Stimulated activated CD4-positive, alpha-beta T cell treated with anti-CD3 and anti-CD28 coated beads, Interleukin-2, amount 100 ng/mL, for 24 hours (primary cell): ENCODE results near the gene ZNF503.
"Not testable (repeated sequence)": the region's sequence is repeated elsewhere in the genome, so short reads cannot be mapped to it uniquely, and the experiment has no call there.

Experiments used
- DNase-seq, 2 donors: peaks; one replicate each; pipeline ENCODE4 v3.0.0-alpha.2; 2020

ZNF503 gene

DNA sequence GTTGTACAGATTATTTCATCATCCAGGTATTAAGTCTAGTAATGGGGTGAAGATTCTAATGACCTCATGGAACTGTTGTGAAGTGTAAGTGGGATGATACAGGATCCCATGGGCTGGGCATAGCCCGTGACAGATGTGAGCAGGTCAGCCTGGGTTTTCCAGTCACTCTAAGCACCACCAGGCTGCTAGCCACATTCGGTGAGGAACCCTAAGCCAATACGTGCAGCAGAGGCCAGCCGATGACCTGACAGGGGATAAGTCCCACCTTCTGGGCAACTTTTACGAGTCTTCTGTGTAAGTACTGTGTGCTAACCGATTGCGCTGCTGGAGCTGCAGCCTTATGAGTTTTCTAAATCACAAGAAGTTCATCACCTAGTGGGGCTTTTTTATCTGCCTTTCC, 7.3 kb downstream of the ZNF503 start:
- no peak for DNase-seq

DNA sequence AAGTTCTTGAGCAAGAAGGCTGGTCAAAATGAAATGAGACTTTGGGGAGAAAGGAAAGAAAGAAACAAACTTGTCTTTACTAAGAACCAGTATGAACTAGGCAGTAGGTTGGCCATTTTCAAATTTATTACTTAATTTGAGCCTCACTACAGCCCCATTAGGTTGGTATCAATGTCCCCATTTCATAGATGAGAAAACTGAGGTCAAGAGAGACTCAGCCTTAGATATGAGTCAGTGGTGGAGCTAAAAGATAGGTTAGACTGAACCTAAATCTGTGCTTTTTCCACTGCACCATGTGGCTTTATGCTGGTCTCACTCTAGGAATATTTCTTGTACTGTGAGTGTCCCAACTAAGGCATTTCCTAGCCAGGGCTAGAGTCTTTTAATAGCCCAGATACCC, 8.8 kb downstream of the ZNF503 start:
- DNase-seq, result no peak

GRCh38 chr10:75392271-75392670, 9.3 kb downstream of the ZNF503 start:
- no peak for DNase-seq

DNA sequence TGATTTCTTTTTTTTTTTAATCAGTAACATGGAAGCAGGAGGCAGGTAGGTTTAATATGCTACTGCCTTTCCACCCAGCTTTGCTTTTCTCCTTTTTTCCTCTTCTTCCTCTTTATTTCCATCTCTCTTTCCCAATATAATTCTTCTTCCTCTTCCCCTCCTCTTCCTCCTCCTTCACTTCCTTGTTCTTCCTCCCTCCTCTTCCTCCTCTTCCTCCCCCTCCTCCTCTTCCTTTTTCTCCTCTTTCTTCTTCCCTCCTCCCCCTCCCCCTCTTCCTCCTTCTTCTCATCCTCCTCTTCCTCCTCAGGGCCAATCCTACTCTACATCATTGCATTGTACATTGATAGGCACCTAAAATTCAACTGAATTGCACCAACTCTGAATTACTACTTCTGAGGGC, 11.4 kb downstream of the ZNF503 start:
- no peak for DNase-seq

- DNase-seq, result no peak
Measured at GRCh38 chr10:75388082-75388481, 13.5 kb downstream of the ZNF503 start.

- no peak for DNase-seq
Measured at GRCh38 chr10:75386128-75386527, 15.4 kb downstream of the ZNF503 start.

GRCh38 chr10:75379817-75380216, 21.7 kb downstream of the ZNF503 start:
- DNase-seq, result no peak

- no peak for DNase-seq
Measured at GRCh38 chr10:75379212-75379724, 22.3 kb downstream of the ZNF503 start.

DNA sequence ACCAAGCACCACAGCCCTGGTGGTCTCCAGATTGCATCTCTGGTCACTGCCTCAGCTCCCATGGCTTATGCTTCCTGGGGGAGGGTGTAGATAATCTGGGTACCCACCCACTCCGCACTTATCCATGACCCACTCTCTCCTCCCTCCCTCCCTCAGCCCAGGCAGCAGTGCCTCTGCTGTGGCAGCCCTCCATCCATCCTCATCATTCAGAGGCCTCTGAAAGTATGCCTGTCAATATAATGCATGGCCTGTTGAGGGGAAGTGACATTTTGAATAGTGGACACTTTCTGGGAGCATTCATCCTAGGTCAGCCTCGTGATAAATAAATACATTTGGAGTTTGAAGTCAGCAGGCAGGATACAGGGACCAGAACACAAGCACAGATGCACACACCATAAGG, 23.2 kb downstream of the ZNF503 start:
- no peak for DNase-seq

GRCh38 chr10:75377869-75378268, 23.7 kb downstream of the ZNF503 start:
- no peak for DNase-seq

DNA sequence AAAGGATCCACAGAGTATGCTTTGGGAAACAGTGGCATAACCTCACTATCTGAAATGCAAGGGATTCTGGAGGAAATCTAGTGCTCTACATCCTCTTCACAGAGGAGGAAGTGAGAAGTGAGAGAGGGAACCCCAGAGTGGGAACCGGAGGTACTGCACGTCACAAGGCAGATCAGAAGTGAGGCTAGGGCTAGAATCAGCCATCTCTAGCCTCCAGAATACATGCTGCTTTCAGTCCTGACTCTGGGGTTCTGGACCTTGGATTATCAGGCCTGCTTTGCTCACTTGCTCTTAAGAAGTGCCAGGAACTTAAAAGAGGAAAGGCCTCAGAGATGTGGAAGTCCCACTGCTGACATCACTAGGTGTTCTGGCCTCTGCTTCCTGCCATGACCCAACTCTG, 25.7 kb downstream of the ZNF503 start:
- no peak for DNase-seq

- no peak for DNase-seq
Measured at GRCh38 chr10:75371010-75371409, 30.6 kb downstream of the ZNF503 start.

GRCh38 chr10:75369838-75370237, 31.7 kb downstream of the ZNF503 start:
- DNase-seq, result not testable (repeated sequence)

DNA sequence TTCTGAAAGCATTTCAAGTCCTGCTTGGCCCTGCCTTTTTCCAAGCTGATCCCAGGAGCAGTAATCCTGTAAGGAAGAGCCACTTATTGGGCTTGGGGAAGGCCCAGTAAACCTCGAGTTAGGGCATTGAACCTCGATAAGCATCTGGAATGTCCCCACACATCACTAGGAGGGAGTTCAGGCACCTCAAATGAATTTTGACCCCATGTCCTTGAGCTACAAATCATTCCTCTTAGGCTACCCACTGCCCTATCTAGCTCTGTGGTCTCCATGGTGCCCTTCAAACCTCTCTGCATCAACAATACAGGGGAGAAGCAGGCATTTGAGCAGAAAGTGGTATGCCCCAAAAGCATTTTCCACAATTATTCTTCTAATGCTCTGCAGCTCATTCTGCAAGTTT, 33.7 kb downstream of the ZNF503 start:
- no peak for DNase-seq

GRCh38 chr10:75367021-75367487, 34.5 kb downstream of the ZNF503 start:
- DNase-seq, result no peak

- DNase-seq, result no peak
Measured at GRCh38 chr10:75363431-75363830, 38.1 kb downstream of the ZNF503 start.

DNA sequence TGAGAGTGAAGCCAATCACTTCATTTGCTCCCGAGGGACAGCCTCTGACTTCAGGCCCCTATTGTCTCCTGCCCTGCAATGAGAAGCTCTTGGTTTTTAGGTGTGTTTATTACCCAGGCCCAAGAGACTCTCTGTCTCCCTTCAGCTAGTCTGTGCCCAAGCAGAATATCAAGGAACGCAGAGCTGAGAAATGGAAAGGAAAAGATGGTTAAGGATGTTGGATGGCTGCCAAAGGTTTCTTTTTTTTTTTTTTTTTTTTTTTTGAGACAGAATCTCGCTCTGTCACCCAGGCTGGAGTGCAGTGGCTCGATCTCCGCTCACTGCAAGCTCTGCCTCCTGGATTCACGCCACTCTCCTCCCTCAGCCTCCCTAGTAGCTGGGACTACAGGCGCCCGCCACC, 41.7 kb downstream of the ZNF503 start:
- not testable (repeated sequence) for DNase-seq

GRCh38 chr10:75358835-75359421, 42.6 kb downstream of the ZNF503 start:
- no peak for DNase-seq

GRCh38 chr10:75358132-75358531, 43.4 kb downstream of the ZNF503 start:
- DNase-seq, result no peak

GRCh38 chr10:75357500-75357899, 44.1 kb downstream of the ZNF503 start:
- DNase-seq, result no peak

DNA sequence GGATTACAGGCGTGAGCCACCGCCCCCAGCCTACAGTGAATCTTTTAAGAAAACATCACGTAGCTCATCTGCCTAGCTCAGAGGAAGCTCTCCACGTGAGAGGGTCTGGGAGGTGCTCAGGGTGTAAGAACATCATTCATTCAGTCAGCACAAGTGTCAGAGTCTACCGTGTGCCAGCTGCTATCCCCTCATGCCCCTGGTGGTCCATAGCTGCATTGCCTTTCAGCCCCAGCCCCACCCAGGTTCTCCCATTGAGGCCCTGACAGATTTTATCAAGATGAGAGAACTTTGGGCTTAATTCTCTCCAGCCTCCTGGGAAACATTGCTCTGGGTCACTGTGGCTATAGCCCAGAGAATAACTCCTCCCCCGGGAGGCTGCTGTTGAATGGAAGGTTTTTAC, 45.1 kb downstream of the ZNF503 start:
- DNase-seq, result no peak

DNA sequence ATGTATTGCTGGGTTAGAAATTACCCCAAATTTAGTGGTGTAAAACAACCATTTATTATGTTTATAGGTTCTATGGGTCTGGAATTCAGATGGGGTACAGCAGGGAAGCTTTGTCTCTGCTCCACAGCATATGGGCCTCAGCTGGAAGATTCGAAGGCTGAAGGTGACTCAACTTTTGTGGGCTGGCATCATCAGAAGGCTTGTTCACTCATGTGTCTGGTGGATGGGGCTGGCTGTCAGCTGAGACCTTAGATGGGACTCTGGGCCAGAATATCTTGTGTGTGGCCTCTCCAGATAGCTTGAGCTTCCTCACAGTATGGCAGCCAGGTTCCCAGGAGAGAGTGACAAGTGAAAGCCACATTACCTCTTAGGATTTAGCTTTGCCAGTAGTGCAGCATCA, 45.9 kb downstream of the ZNF503 start:
- DNase-seq, result no peak

DNA sequence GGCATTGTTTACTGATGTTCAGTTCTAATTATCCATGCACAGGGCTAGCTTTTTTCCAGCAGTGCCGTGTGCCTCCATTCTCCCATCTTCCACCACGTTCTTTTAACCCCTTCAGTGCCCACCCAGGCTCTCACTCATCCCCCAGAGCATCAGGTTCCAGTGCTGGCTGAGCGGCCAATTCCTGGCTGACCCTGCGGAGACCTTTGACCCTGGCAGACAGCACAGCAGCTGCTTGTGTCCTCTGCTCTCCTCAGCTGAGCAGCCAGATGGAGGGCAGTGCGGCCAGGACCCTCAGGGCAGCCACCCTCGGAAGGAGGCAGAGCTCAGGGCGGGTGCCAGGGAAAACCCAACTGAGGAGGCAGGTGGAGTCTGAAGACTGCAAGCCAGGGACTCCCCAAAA, 48.4 kb downstream of the ZNF503 start:
- DNase-seq, result no peak

DNA sequence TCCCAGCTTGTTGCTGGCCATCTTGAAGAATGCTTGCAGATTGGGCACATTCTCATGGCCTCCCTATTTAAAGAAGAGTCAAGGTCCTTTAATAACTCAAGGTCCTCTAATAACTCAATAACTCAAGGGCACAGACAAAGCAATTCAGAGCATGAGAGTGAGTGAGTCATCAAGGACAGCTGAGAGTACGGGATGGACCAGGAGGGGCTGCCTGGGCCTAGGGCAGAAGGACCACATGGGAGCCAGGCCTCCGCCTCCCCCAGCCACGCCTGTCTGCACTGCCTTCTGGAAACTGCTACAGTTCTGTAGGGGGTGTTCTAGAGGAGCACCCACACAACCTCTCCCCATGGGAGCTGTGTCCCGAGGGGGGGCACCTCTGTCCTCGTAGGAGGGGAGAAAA, 48.9 kb downstream of the ZNF503 start:
- no peak for DNase-seq

- no peak for DNase-seq
Measured at GRCh38 chr10:75351637-75352036, 49.9 kb downstream of the ZNF503 start.
